Measurements from ENCODE around the gene SLC5A10. TPM values are rescaled to one million over a fixed set of nuclear protein-coding genes. Genes with fewer than 3 reads are reported as not detected.

The SLC5A10 gene
- total RNA-seq, 1 donor from 2014 or later, result 0.14 TPM

GRCh38 chr17:18987862-18988545 lies 36.0 kb downstream of the SLC5A10 start:
- H3K9ac ChIP-seq (ENCODE audit: low read length), result no peak overlapping the region
- no peak overlapping the region for H3K4me2 ChIP-seq (ENCODE audit: low read length)
- TF ChIP-seq CTCF (IDR thresholded peaks at IDR 0.05; ENCODE audit: insufficient read depth, low read depth, low read length) (no peak), EZH2 (IDR thresholded peaks at IDR 0.05; ENCODE audit: insufficient read depth, low read length) (no peak)
- peak overlapping the region; percentile 47 for H3K27ac Mint-ChIP-seq (ENCODE audit: unreplicated experiment)
- no peak for FAIRE-seq
- no peak for DNase-seq (ENCODE audit: low read depth)
- no peak overlapping the region for H3K4me3 Mint-ChIP-seq (ENCODE audit: unreplicated experiment)
- peaks cover 7% of the 10 kb centered on the region for H3K36me3 ChIP-seq (ENCODE audit: insufficient read depth, low read length)
- H4K20me1 ChIP-seq (ENCODE audit: insufficient read depth, low read length), result peaks cover 62% of the 10 kb centered on the region
- no peak overlapping the region for H2AFZ ChIP-seq (ENCODE audit: low read depth, low read length)
- H3K4me1 ChIP-seq (ENCODE audit: insufficient read depth, low read length), result no peaks in the 10 kb centered on the region
- H3K4me3 ChIP-seq (ENCODE audit: insufficient read depth, low read depth, low read length), result no peak overlapping the region
- H3K27ac ChIP-seq (ENCODE audit: low read depth, low read length), result no peak overlapping the region
- H3K27me3 ChIP-seq (ENCODE audit: insufficient read depth, low read length), result no peaks in the 10 kb centered on the region
- H3K9me3 ChIP-seq (ENCODE audit: insufficient read depth, low read depth, low read length), result no peaks in the 10 kb centered on the region
- no peaks in the 10 kb centered on the region for H3K27me3 Mint-ChIP-seq (ENCODE audit: low read depth, unreplicated experiment)
- peaks cover 12% of the 10 kb centered on the region for H3K36me3 Mint-ChIP-seq (ENCODE audit: low read depth, unreplicated experiment)
- no peaks in the 10 kb centered on the region for H3K4me1 Mint-ChIP-seq (ENCODE audit: low read depth, unreplicated experiment)
- H3K79me2 ChIP-seq (ENCODE audit: insufficient read depth, low read length), result peaks cover 44% of the 10 kb centered on the region
- H3K9me3 Mint-ChIP-seq (ENCODE audit: unreplicated experiment), result no peaks in the 10 kb centered on the region

GRCh38 chr17:18988546-18989173 lies 36.7 kb downstream of the SLC5A10 start:
- Histone ChIP-seq H3K4me3 (ENCODE audit: insufficient read depth, low read depth, low read length) (no peak overlapping the region), H3K36me3 (ENCODE audit: insufficient read depth, low read length) (peaks cover 7% of the 10 kb centered on the region), H3K9me3 (ENCODE audit: insufficient read depth, low read depth, low read length) (no peaks in the 10 kb centered on the region), H3K4me1 (ENCODE audit: insufficient read depth, low read length) (no peaks in the 10 kb centered on the region), H3K4me2 (ENCODE audit: low read length) (no peak overlapping the region), H3K9ac (ENCODE audit: low read length) (no peak overlapping the region), H3K27me3 (ENCODE audit: insufficient read depth, low read length) (no peaks in the 10 kb centered on the region), H3K79me2 (ENCODE audit: insufficient read depth, low read length) (peaks cover 51% of the 10 kb centered on the region), H3K27ac (ENCODE audit: low read depth, low read length) (no peak overlapping the region), H2AFZ (ENCODE audit: low read depth, low read length) (no peak overlapping the region), H4K20me1 (ENCODE audit: insufficient read depth, low read length) (peaks cover 68% of the 10 kb centered on the region)
- H3K36me3 Mint-ChIP-seq (ENCODE audit: low read depth, unreplicated experiment), result peaks cover 12% of the 10 kb centered on the region
- H3K4me1 Mint-ChIP-seq (ENCODE audit: low read depth, unreplicated experiment), result no peaks in the 10 kb centered on the region
- H3K4me3 Mint-ChIP-seq (ENCODE audit: unreplicated experiment), result no peak overlapping the region
- H3K27me3 Mint-ChIP-seq (ENCODE audit: low read depth, unreplicated experiment), result no peaks in the 10 kb centered on the region
- TF ChIP-seq EZH2 (IDR thresholded peaks at IDR 0.05; ENCODE audit: insufficient read depth, low read length) (no peak), CTCF (IDR thresholded peaks at IDR 0.05; ENCODE audit: insufficient read depth, low read depth, low read length) (no peak)
- H3K9me3 Mint-ChIP-seq (ENCODE audit: unreplicated experiment), result no peaks in the 10 kb centered on the region
- DNase-seq (ENCODE audit: low read depth) (no peak), FAIRE-seq (no peak)
- H3K27ac Mint-ChIP-seq (ENCODE audit: unreplicated experiment), result no peak overlapping the region

GRCh38 chr17:18990331-18990730 lies 38.4 kb downstream of the SLC5A10 start:
- FAIRE-seq (no peak), DNase-seq (ENCODE audit: low read depth) (no peak)
- no peaks in the 10 kb centered on the region for H3K27me3 Mint-ChIP-seq (ENCODE audit: low read depth, unreplicated experiment)
- H3K27me3 ChIP-seq (ENCODE audit: insufficient read depth, low read length), result no peaks in the 10 kb centered on the region
- H3K9me3 ChIP-seq (ENCODE audit: insufficient read depth, low read depth, low read length), result no peaks in the 10 kb centered on the region
- no peak overlapping the region for H2AFZ ChIP-seq (ENCODE audit: low read depth, low read length)
- no peaks in the 10 kb centered on the region for H3K4me1 ChIP-seq (ENCODE audit: insufficient read depth, low read length)
- no peak overlapping the region for H3K4me2 ChIP-seq (ENCODE audit: low read length)
- H3K79me2 ChIP-seq (ENCODE audit: insufficient read depth, low read length), result peaks cover 68% of the 10 kb centered on the region
- H3K4me1 Mint-ChIP-seq (ENCODE audit: low read depth, unreplicated experiment), result no peaks in the 10 kb centered on the region
- no peak for TF ChIP-seq EZH2 (IDR thresholded peaks at IDR 0.05; ENCODE audit: insufficient read depth, low read length)
- TF ChIP-seq CTCF (IDR thresholded peaks at IDR 0.05; ENCODE audit: insufficient read depth, low read depth, low read length), result no peak
- H3K27ac ChIP-seq (ENCODE audit: low read depth, low read length), result no peak overlapping the region
- no peak overlapping the region for H3K9ac ChIP-seq (ENCODE audit: low read length)
- H3K36me3 ChIP-seq (ENCODE audit: insufficient read depth, low read length), result no peaks in the 10 kb centered on the region
- H3K27ac Mint-ChIP-seq (ENCODE audit: unreplicated experiment), result no peak overlapping the region
- H3K4me3 ChIP-seq (ENCODE audit: insufficient read depth, low read depth, low read length), result no peak overlapping the region
- H3K9me3 Mint-ChIP-seq (ENCODE audit: unreplicated experiment), result peaks cover 4% of the 10 kb centered on the region
- H4K20me1 ChIP-seq (ENCODE audit: insufficient read depth, low read length), result peaks cover 81% of the 10 kb centered on the region
- H3K4me3 Mint-ChIP-seq (ENCODE audit: unreplicated experiment), result no peak overlapping the region
- H3K36me3 Mint-ChIP-seq (ENCODE audit: low read depth, unreplicated experiment), result peaks cover 18% of the 10 kb centered on the region
